ENCODE data around the gene TMEM51. TPM values are rescaled to one million over a fixed set of nuclear protein-coding genes. Genes with fewer than 3 reads are reported as not detected.

TMEM51 gene
- 28.6 to 34.9 TPM (median 31.2 TPM) in 5 replicates for total RNA-seq (2022; extraction: Qiagen RNA extraction)

GRCh38 chr1:15153184-15153841, at the start of gene TMEM51:
Gene TMEM51 (plus strand): TSS chr1:15153747. CDS start chr1:15215088, 61,341 bp downstream.

GRCh38 chr1:15246960-15247614, 93.5 kb downstream of the TMEM51 start, which contains the start of gene FHAD1:
Gene FHAD1 (plus strand): TSS chr1:15247223. CDS start chr1:15251785, 4,562 bp downstream.

Other genes starting within 250 kb of the TMEM51 start
- 0.45 to 0.96 TPM (median 0.64 TPM) in 5 replicates for gene FHAD1, start 93.5 kb downstream of the TMEM51 start, total RNA-seq (2022; extraction: Qiagen RNA extraction)

Data from A549 treated with Mapracorat at 1 μM for 4 hours (cell line).